Erythroblast (primary cell): Measurements from ENCODE around the gene MYB.

Experiments used
- GATA1 ChIP-seq: IDR thresholded peaks from 2 replicates; pipeline ENCODE4 v1.6.1; 2011; ENCODE audit warnings: low read depth, mild to moderate bottlenecking, control low read depth, low read length, moderate library complexity
- POLR2A ChIP-seq: IDR thresholded peaks from 2 replicates; pipeline ENCODE4 v1.6.1; 2011; ENCODE audit warnings: mild to moderate bottlenecking, low read length

- TF ChIP-seq POLR2A (no peak), GATA1 (no peak)
Measured at GRCh38 chr6:135212935-135213334, 31.8 kb downstream of the MYB start.
